Adrenal gland (tissue), 5 donors: Measurements from ENCODE around the gene EEF1AKMT2.

Source experiments
- CTCF ChIP-seq, 6 experiments: fragments of 450-650 bp in 4 of 6; fragments of 200-600 bp in 2 of 6; sonication (generic) in 1 of 6; IDR thresholded peaks; 1 replicate in 5 of 6; 2 replicates in 1 of 6; pipeline versions ENCODE4 v1.5.1 to v1.8.0; 2016 to 2021; ENCODE audit warnings: antibody characterized with exemption in 6 of 6, mild to moderate bottlenecking in 2 of 6, moderate library complexity in 1 of 6
- POLR2A ChIP-seq, 2 donors: fragments of 450-650 bp; IDR thresholded peaks; one replicate each; pipeline ENCODE4 v1.6.1; 2017; ENCODE audit warnings: antibody characterized with exemption in 2 of 2, mild to moderate bottlenecking in 2 of 2, moderate library complexity in 1 of 2
- donor health status: DM: no; HTN: no; CAD: no.

- TF ChIP-seq CTCF (IDR thresholded peaks at IDR 0.05), result no peak
- no peak for TF ChIP-seq POLR2A (IDR thresholded peaks at IDR 0.05)
Observed at GRCh38 chr10:124733571-124734245, 58.0 kb downstream of the EEF1AKMT2 start.
